HEK293 (cell line): Measurements from ENCODE around the gene DYNLL1.
A peak's percentile ranks its signal among the peaks of the same experiment; 100 is the strongest.

ENCODE experiments used
- CTCF ChIA-PET: fragments of 350-600 bp; formaldehyde crosslinking; extraction: SDS; loops from one replicate; lab custom pipeline; 2021; ENCODE audit warnings: antibody characterized with exemption; lab: Yijun Ruan, JAX
- POLR2A ChIA-PET: fragments of 300-600 bp; formaldehyde crosslinking; extraction: SDS; loops from one replicate; lab custom pipeline; 2020; ENCODE audit warnings: antibody characterized with exemption, inconsistent platforms; lab: Yijun Ruan, JAX
- H3K27ac ChIP-seq: fragments of 200-500 bp; sonication (Bioruptor generic); 2 replicates; pipeline ENCODE4 v1.5.1; 2014; ENCODE audit warnings: low read depth, low read length, control low read depth, inconsistent platforms; ENCODE audit errors: extremely low read depth
- H3K36me3 ChIP-seq, 2 experiments: fragments of 200-500 bp in 1 of 2; sonication (Bioruptor generic) in 1 of 2; 1 replicate in 1 of 2; 2 replicates in 1 of 2; pipeline ENCODE4 v1.5.1; 2014 to 2017; ENCODE audit warnings: inconsistent platforms in 2 of 2, low read length in 2 of 2; ENCODE audit not compliant: control insufficient read depth in 2 of 2, insufficient read depth in 1 of 2
- H3K4me1 ChIP-seq: fragments of 200-500 bp; sonication (Bioruptor generic); 2 replicates; pipeline ENCODE4 v1.5.1; 2014; ENCODE audit warnings: mild to moderate bottlenecking, low read length, inconsistent platforms; ENCODE audit not compliant: control insufficient read depth, insufficient read depth
- H3K4me3 ChIP-seq: 2 replicates; pipeline ENCODE4 v1.5.1; 2011; ENCODE audit warnings: low read depth, mild to moderate bottlenecking, control low read depth, low read length, moderate library complexity
- H3K9me3 ChIP-seq: fragments of 200-500 bp; sonication (Bioruptor generic); 2 replicates; pipeline ENCODE4 v1.5.1; 2014; ENCODE audit warnings: low read depth, low read length, inconsistent platforms; ENCODE audit not compliant: control insufficient read depth, insufficient read depth
- GLIS1 ChIP-seq: fragments of 450-650 bp; formaldehyde crosslinking; IDR thresholded peaks from 2 replicates; pipeline ENCODE4 v1.5.1; 2016; ENCODE audit warnings: missing biosample characterization, missing genetic modification characterization
- KLF10 ChIP-seq: fragments of 450-650 bp; IDR thresholded peaks from 2 replicates; pipeline ENCODE4 v1.5.1; 2018; ENCODE audit warnings: missing biosample characterization, mild to moderate bottlenecking, missing genetic modification characterization
- OVOL3 ChIP-seq: fragments of 450-650 bp; formaldehyde crosslinking; IDR thresholded peaks from 2 replicates; pipeline ENCODE4 v1.5.1; 2016; ENCODE audit warnings: missing biosample characterization, missing genetic modification characterization
- SALL2 ChIP-seq: fragments of 450-650 bp; formaldehyde crosslinking; IDR thresholded peaks from 2 replicates; pipeline ENCODE4 v1.5.0; 2017; ENCODE audit warnings: missing biosample characterization, mild to moderate bottlenecking, missing genetic modification characterization, borderline replicate concordance
- SCRT1 ChIP-seq: fragments of 450-650 bp; formaldehyde crosslinking; IDR thresholded peaks from 2 replicates; pipeline ENCODE4 v1.5.1; 2016; ENCODE audit warnings: missing biosample characterization, missing genetic modification characterization, borderline replicate concordance
- SP7 ChIP-seq: fragments of 450-650 bp; formaldehyde crosslinking; IDR thresholded peaks from 2 replicates; pipeline ENCODE4 v1.5.1; 2016; ENCODE audit warnings: missing biosample characterization, missing genetic modification characterization
- WT1 ChIP-seq: fragments of 450-650 bp; formaldehyde crosslinking; IDR thresholded peaks from 2 replicates; pipeline ENCODE4 v1.5.1; 2016; ENCODE audit warnings: missing biosample characterization, missing genetic modification characterization
- ZBTB20 ChIP-seq: fragments of 450-650 bp; formaldehyde crosslinking; IDR thresholded peaks from 2 replicates; pipeline ENCODE4 v1.5.1; 2016; ENCODE audit warnings: missing biosample characterization, missing genetic modification characterization
- ZBTB48 ChIP-seq: fragments of 450-650 bp; formaldehyde crosslinking; IDR thresholded peaks from 2 replicates; pipeline ENCODE4 v1.5.1; 2016; ENCODE audit warnings: missing biosample characterization, missing genetic modification characterization
- ZBTB7A ChIP-seq: fragments of 450-650 bp; formaldehyde crosslinking; IDR thresholded peaks from 2 replicates; pipeline ENCODE4 v1.5.1; 2016; ENCODE audit warnings: low read depth, missing biosample characterization, missing genetic modification characterization
- ZEB2 ChIP-seq: fragments of 450-650 bp; formaldehyde crosslinking; IDR thresholded peaks from 2 replicates; pipeline ENCODE4 v1.5.1; 2016; ENCODE audit warnings: missing biosample characterization, missing genetic modification characterization
- ZFHX2 ChIP-seq: fragments of 450-650 bp; formaldehyde crosslinking; conservative IDR thresholded peaks from 2 replicates; pipeline ENCODE4 v1.5.1; 2016; ENCODE audit warnings: missing biosample characterization, missing genetic modification characterization
- ZNF175 ChIP-seq: fragments of 450-650 bp; formaldehyde crosslinking; IDR thresholded peaks from 2 replicates; pipeline ENCODE4 v1.5.1; 2016; ENCODE audit warnings: missing biosample characterization, missing genetic modification characterization
- ZNF214 ChIP-seq: fragments of 450-650 bp; formaldehyde crosslinking; IDR thresholded peaks from 2 replicates; pipeline ENCODE4 v1.5.1; 2017; ENCODE audit warnings: missing biosample characterization, mild to moderate bottlenecking, missing genetic modification characterization, borderline replicate concordance
- ZNF335 ChIP-seq: fragments of 450-650 bp; formaldehyde crosslinking; conservative IDR thresholded peaks from 2 replicates; pipeline ENCODE4 v1.5.1; 2016; ENCODE audit warnings: missing biosample characterization, missing genetic modification characterization
- ZNF529 ChIP-seq: fragments of 450-650 bp; formaldehyde crosslinking; IDR thresholded peaks from 2 replicates; pipeline ENCODE4 v1.5.1; 2017; ENCODE audit warnings: missing genetic modification characterization, missing biosample characterization; ENCODE audit not compliant: insufficient replicate concordance
- TF ChIP-seq, protein P1 (sequence below): fragments of 450-650 bp; formaldehyde crosslinking; IDR thresholded peaks from 2 replicates; pipeline ENCODE4 v1.5.1; 2016; ENCODE audit warnings: missing biosample characterization, missing genetic modification characterization, low read depth
- TF ChIP-seq, protein P2 (sequence below): fragments of 450-650 bp; formaldehyde crosslinking; IDR thresholded peaks from 2 replicates; pipeline ENCODE4 v1.5.1; 2016; ENCODE audit warnings: missing biosample characterization, missing genetic modification characterization
- TF ChIP-seq, protein P3 (sequence below): fragments of 450-650 bp; formaldehyde crosslinking; IDR thresholded peaks from 2 replicates; pipeline ENCODE4 v1.5.1; 2016; ENCODE audit warnings: missing biosample characterization, missing genetic modification characterization
- TF ChIP-seq, protein P4 (sequence below): fragments of 450-650 bp; formaldehyde crosslinking; IDR thresholded peaks from 2 replicates; pipeline ENCODE4 v1.5.1; 2016; ENCODE audit warnings: missing biosample characterization, missing genetic modification characterization
- TF ChIP-seq, protein P5 (sequence below): fragments of 450-650 bp; formaldehyde crosslinking; IDR thresholded peaks from 2 replicates; pipeline ENCODE4 v1.5.1; 2017; ENCODE audit warnings: missing biosample characterization, missing genetic modification characterization
- TF ChIP-seq, protein P6 (sequence below): fragments of 450-650 bp; formaldehyde crosslinking; IDR thresholded peaks from 2 replicates; pipeline ENCODE4 v1.5.1; 2016; ENCODE audit warnings: missing biosample characterization, missing genetic modification characterization
- TF ChIP-seq, protein P7 (sequence below): fragments of 450-650 bp; formaldehyde crosslinking; IDR thresholded peaks from 2 replicates; pipeline ENCODE4 v1.5.1; 2016; ENCODE audit warnings: missing biosample characterization, missing genetic modification characterization

The DYNLL1 gene

DNA sequence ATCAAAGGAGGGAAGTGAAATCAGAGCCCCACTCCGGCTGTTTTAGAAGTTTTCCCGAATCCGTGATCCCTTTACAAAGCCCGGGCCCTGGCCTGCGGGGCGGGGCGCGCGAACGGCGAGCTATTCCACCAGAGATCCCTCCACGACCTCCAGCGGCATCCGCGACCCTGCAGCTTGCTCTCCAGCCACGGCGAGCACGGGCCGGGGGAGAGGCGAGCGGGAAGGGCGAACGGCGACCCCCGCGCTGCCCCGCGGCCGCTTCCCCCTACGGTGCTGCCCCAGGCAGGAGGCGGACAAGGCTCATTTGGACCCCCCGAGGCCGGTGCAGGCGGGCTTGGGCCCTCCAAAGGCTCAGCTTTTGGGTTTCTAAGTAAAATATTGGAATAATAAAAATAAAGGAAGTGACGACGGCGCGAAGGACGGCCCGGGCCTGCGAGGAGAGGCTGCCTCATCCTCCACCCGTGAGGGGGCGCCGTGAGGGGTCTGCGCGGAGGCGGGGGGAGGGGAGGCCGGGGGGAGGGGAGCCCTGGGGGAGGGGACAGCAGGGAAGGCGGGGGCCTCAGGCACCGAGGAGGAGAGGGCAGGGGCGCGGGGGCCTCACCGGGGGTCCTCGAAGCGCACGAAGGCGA is 27.0 kb upstream of the DYNLL1 start:
- ChIA-PET POLR2A (interaction anchor here (0.5 to 4.7 kb wide), 12 partner anchors 8 to 177 kb away, joined by 3 to 38 read pairs (median 4); partner anchors contain the start of genes COQ5, DYNLL1, POP5 and RNU4-2), CTCF (interaction anchor here (0.6 to 1.7 kb wide), 12 partner anchors 10 to 183 kb away, joined by 3 to 12 read pairs (median 4); partner anchors contain the start of gene COX6A1)
- Histone ChIP-seq H3K27ac (peak overlapping the region; percentile 99), H3K9me3 (no peaks in the 10 kb centered on the region), H3K4me3 (peak overlapping the region; percentile 96), H3K4me1 (peaks cover 10% of the 10 kb centered on the region; the same call in 1 of the 2 replicates), H3K36me3 (peaks cover 33 to 39% of the 10 kb centered on the region in 2 experiments)
- peak; percentile 54 for TF ChIP-seq GLIS1
- TF ChIP-seq, protein P1, sequence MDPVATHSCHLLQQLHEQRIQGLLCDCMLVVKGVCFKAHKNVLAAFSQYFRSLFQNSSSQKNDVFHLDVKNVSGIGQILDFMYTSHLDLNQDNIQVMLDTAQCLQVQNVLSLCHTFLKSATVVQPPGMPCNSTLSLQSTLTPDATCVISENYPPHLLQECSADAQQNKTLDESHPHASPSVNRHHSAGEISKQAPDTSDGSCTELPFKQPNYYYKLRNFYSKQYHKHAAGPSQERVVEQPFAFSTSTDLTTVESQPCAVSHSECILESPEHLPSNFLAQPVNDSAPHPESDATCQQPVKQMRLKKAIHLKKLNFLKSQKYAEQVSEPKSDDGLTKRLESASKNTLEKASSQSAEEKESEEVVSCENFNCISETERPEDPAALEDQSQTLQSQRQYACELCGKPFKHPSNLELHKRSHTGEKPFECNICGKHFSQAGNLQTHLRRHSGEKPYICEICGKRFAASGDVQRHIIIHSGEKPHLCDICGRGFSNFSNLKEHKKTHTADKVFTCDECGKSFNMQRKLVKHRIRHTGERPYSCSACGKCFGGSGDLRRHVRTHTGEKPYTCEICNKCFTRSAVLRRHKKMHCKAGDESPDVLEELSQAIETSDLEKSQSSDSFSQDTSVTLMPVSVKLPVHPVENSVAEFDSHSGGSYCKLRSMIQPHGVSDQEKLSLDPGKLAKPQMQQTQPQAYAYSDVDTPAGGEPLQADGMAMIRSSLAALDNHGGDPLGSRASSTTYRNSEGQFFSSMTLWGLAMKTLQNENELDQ (tag by site-specific recombination) = no peak
- peak; percentile 82 for TF ChIP-seq ZNF335 (tag by site-specific recombination)
- TF ChIP-seq, protein P2, sequence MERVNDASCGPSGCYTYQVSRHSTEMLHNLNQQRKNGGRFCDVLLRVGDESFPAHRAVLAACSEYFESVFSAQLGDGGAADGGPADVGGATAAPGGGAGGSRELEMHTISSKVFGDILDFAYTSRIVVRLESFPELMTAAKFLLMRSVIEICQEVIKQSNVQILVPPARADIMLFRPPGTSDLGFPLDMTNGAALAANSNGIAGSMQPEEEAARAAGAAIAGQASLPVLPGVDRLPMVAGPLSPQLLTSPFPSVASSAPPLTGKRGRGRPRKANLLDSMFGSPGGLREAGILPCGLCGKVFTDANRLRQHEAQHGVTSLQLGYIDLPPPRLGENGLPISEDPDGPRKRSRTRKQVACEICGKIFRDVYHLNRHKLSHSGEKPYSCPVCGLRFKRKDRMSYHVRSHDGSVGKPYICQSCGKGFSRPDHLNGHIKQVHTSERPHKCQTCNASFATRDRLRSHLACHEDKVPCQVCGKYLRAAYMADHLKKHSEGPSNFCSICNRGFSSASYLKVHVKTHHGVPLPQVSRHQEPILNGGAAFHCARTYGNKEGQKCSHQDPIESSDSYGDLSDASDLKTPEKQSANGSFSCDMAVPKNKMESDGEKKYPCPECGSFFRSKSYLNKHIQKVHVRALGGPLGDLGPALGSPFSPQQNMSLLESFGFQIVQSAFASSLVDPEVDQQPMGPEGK = 0 out of 2 replicates have a peak, but pooled peaks have one; percentile 12
- TF ChIP-seq ZEB2 (tag by site-specific recombination) = no peak; the same call in 1 of the 2 replicates
- TF ChIP-seq ZNF214 (tag by site-specific recombination) = no peak
- peak; percentile 28; the same call in 1 of the 2 replicates for TF ChIP-seq ZBTB20
- no peak for TF ChIP-seq ZNF175
- no peak for TF ChIP-seq KLF10
- TF ChIP-seq WT1 (tag by site-specific recombination) = no peak
- no peak for TF ChIP-seq SALL2 (tag by site-specific recombination)
- no peak for TF ChIP-seq ZNF529
- TF ChIP-seq SCRT1 = no peak
- peak; percentile 50; the same call in 1 of the 2 replicates for TF ChIP-seq ZBTB7A (tag by site-specific recombination)
- TF ChIP-seq, protein P3, sequence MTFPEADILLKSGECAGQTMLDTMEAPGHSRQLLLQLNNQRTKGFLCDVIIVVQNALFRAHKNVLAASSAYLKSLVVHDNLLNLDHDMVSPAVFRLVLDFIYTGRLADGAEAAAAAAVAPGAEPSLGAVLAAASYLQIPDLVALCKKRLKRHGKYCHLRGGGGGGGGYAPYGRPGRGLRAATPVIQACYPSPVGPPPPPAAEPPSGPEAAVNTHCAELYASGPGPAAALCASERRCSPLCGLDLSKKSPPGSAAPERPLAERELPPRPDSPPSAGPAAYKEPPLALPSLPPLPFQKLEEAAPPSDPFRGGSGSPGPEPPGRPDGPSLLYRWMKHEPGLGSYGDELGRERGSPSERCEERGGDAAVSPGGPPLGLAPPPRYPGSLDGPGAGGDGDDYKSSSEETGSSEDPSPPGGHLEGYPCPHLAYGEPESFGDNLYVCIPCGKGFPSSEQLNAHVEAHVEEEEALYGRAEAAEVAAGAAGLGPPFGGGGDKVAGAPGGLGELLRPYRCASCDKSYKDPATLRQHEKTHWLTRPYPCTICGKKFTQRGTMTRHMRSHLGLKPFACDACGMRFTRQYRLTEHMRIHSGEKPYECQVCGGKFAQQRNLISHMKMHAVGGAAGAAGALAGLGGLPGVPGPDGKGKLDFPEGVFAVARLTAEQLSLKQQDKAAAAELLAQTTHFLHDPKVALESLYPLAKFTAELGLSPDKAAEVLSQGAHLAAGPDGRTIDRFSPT = no peak
- TF ChIP-seq, protein P4, sequence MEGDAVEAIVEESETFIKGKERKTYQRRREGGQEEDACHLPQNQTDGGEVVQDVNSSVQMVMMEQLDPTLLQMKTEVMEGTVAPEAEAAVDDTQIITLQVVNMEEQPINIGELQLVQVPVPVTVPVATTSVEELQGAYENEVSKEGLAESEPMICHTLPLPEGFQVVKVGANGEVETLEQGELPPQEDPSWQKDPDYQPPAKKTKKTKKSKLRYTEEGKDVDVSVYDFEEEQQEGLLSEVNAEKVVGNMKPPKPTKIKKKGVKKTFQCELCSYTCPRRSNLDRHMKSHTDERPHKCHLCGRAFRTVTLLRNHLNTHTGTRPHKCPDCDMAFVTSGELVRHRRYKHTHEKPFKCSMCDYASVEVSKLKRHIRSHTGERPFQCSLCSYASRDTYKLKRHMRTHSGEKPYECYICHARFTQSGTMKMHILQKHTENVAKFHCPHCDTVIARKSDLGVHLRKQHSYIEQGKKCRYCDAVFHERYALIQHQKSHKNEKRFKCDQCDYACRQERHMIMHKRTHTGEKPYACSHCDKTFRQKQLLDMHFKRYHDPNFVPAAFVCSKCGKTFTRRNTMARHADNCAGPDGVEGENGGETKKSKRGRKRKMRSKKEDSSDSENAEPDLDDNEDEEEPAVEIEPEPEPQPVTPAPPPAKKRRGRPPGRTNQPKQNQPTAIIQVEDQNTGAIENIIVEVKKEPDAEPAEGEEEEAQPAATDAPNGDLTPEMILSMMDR = 0 out of 2 replicates have a peak, but pooled peaks have one; percentile 31
- TF ChIP-seq ZBTB48 (tag by site-specific recombination) = no peak
- no peak; the same call in 1 of the 2 replicates for TF ChIP-seq SP7 (tag by site-specific recombination)
- no peak for TF ChIP-seq OVOL3
- TF ChIP-seq, protein P5, sequence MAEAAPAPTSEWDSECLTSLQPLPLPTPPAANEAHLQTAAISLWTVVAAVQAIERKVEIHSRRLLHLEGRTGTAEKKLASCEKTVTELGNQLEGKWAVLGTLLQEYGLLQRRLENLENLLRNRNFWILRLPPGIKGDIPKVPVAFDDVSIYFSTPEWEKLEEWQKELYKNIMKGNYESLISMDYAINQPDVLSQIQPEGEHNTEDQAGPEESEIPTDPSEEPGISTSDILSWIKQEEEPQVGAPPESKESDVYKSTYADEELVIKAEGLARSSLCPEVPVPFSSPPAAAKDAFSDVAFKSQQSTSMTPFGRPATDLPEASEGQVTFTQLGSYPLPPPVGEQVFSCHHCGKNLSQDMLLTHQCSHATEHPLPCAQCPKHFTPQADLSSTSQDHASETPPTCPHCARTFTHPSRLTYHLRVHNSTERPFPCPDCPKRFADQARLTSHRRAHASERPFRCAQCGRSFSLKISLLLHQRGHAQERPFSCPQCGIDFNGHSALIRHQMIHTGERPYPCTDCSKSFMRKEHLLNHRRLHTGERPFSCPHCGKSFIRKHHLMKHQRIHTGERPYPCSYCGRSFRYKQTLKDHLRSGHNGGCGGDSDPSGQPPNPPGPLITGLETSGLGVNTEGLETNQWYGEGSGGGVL (tag by site-specific recombination) = peak; percentile 8; the same call in 1 of the 2 replicates
- TF ChIP-seq, protein P6, sequence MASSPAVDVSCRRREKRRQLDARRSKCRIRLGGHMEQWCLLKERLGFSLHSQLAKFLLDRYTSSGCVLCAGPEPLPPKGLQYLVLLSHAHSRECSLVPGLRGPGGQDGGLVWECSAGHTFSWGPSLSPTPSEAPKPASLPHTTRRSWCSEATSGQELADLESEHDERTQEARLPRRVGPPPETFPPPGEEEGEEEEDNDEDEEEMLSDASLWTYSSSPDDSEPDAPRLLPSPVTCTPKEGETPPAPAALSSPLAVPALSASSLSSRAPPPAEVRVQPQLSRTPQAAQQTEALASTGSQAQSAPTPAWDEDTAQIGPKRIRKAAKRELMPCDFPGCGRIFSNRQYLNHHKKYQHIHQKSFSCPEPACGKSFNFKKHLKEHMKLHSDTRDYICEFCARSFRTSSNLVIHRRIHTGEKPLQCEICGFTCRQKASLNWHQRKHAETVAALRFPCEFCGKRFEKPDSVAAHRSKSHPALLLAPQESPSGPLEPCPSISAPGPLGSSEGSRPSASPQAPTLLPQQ (tag by site-specific recombination) = no peak
- no peak for TF ChIP-seq ZFHX2 (tag by site-specific recombination)
- TF ChIP-seq, protein P7, sequence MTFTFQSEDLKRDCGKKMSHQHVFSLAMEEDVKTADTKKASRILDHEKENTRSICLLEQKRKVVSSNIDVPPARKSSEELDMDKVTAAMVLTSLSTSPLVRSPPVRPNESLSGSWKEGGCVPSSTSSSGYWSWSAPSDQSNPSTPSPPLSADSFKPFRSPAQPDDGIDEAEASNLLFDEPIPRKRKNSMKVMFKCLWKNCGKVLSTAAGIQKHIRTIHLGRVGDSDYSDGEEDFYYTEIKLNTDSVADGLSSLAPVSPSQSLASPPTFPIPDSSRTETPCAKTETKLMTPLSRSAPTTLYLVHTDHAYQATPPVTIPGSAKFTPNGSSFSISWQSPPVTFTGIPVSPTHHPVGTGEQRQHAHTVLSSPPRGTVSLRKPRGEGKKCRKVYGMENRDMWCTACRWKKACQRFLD (tag by site-specific recombination) = no peak
